K562 (cell line): ENCODE data around the gene ZSCAN22. TPM values are rescaled to one million over a fixed set of nuclear protein-coding genes. Genes with fewer than 3 reads are reported as not detected.

ENCODE experiments used
- ADNP ChIP-seq: fragments of 200-800 bp; sonication (Bioruptor generic); IDR thresholded peaks from 2 replicates; pipeline ENCODE4 v1.6.1; 2016; ENCODE audit warnings: missing genetic modification characterization, missing compliant biosample characterization
- DMBX1 ChIP-seq: fragments of 250-450 bp; sonication (Bioruptor Pico); IDR thresholded peaks from 2 replicates; pipeline ENCODE4 v1.8.0; 2022; ENCODE audit warnings: inconsistent platforms, mild to moderate bottlenecking, moderate library complexity, borderline replicate concordance
- DPF2 ChIP-seq: fragments of 450-650 bp; IDR thresholded peaks from 2 replicates; pipeline ENCODE4 v1.6.1; 2016
- FOXK2 ChIP-seq, 2 experiments: fragments of 450-650 bp; IDR thresholded peaks in 1 of 2; conservative IDR thresholded peaks in 1 of 2; 2 replicates each; pipeline ENCODE4 v1.6.1; 2016; ENCODE audit warnings: low read depth in 2 of 2, mild to moderate bottlenecking in 1 of 2
- GABPA ChIP-seq: fragments of 200-800 bp; sonication (Bioruptor generic); conservative IDR thresholded peaks from 2 replicates; pipeline ENCODE4 v1.6.1; 2016; ENCODE audit warnings: low read depth, missing genetic modification characterization, missing compliant biosample characterization
- GTF2F1 ChIP-seq: IDR thresholded peaks from 2 replicates; pipeline ENCODE4 v1.6.1; 2011; ENCODE audit warnings: low read depth, low read length, improper control_type of control experiment
- JUND ChIP-seq, 2 experiments: IDR thresholded peaks; 2 replicates in 1 of 2; 3 replicates in 1 of 2; pipeline ENCODE4 v1.6.1; 2011; ENCODE audit warnings: borderline replicate concordance in 2 of 2, low read depth in 2 of 2, low read length in 2 of 2, improper control_type of control experiment in 1 of 2, missing biosample characterization in 1 of 2, missing genetic modification characterization in 1 of 2, missing genetic modification reagents in 1 of 2
- KDM1A ChIP-seq, 2 experiments: fragments of 450-650 bp; IDR thresholded peaks; 2 replicates each; pipeline ENCODE4 v1.6.1; 2016; ENCODE audit warnings: mild to moderate bottlenecking in 2 of 2
- KLF1 ChIP-seq: fragments of 450-650 bp; IDR thresholded peaks from 2 replicates; pipeline ENCODE4 v1.6.1; 2016; ENCODE audit warnings: missing genetic modification characterization, missing compliant biosample characterization
- NFXL1 ChIP-seq: fragments of 450-650 bp; formaldehyde crosslinking; IDR thresholded peaks from 2 replicates; pipeline ENCODE4 v1.4.0; 2021; ENCODE audit warnings: mild to moderate bottlenecking
- NR3C1 ChIP-seq: sonication (generic); formaldehyde crosslinking; IDR thresholded peaks from 2 replicates; pipeline ENCODE4 v1.8.1; 2022; ENCODE audit warnings: missing genetic modification reagents
- NR4A1 ChIP-seq, 2 experiments: fragments of 250-450 bp in 1 of 2; fragments of 450-650 bp in 1 of 2; sonication (Bioruptor Pico) in 1 of 2; IDR thresholded peaks; 2 replicates each; pipeline versions ENCODE4 v1.4.0 to v1.6.1; 2016 to 2020; ENCODE audit warnings: mild to moderate bottlenecking in 2 of 2, missing compliant biosample characterization in 1 of 2, missing genetic modification characterization in 1 of 2, moderate library complexity in 1 of 2
- PHF8 ChIP-seq: fragments of 200-600 bp; sonication (generic); IDR thresholded peaks from 2 replicates; pipeline ENCODE4 v1.6.1; 2012; ENCODE audit warnings: mixed run types, mild to moderate bottlenecking, inconsistent platforms, low read length, moderate library complexity, borderline replicate concordance
- POLR2G ChIP-seq: fragments of 200-400 bp; formaldehyde crosslinking; IDR thresholded peaks from 2 replicates; pipeline ENCODE4 v1.6.1; 2017; ENCODE audit warnings: low read depth, mild to moderate bottlenecking, antibody characterized with exemption, low read length, moderate library complexity
- SMAD3 ChIP-seq: fragments of 450-650 bp; formaldehyde crosslinking; conservative IDR thresholded peaks from 2 replicates; pipeline ENCODE4 v1.4.0; 2020; ENCODE audit warnings: mild to moderate bottlenecking
- TFAM ChIP-seq: fragments of 250-450 bp; sonication (Bioruptor Pico); conservative IDR thresholded peaks from 2 replicates; pipeline ENCODE4 v1.5.0; 2021; ENCODE audit warnings: mild to moderate bottlenecking, moderate library complexity
- ZNF23 ChIP-seq: fragments of 250-450 bp; sonication (Bioruptor Pico); IDR thresholded peaks from 2 replicates; pipeline ENCODE4 v1.4.0; 2020; ENCODE audit warnings: mild to moderate bottlenecking
- ZNF449 ChIP-seq: fragments of 250-450 bp; sonication (Bioruptor Pico); IDR thresholded peaks from 2 replicates; pipeline ENCODE4 v1.8.0; 2022; ENCODE audit warnings: moderate library complexity, mild to moderate bottlenecking, inconsistent platforms
- ZNF766 ChIP-seq: fragments of 200-800 bp; sonication (Bioruptor generic); conservative IDR thresholded peaks from 2 replicates; pipeline ENCODE4 v1.6.1; 2016; ENCODE audit warnings: missing genetic modification characterization, missing compliant biosample characterization
- ZNF830 ChIP-seq: fragments of 250-450 bp; sonication (Bioruptor Pico); IDR thresholded peaks from 2 replicates; pipeline ENCODE4 v1.5.0; 2021; ENCODE audit warnings: mild to moderate bottlenecking
- ZSCAN32 ChIP-seq: fragments of 450-650 bp; formaldehyde crosslinking; IDR thresholded peaks from 2 replicates; pipeline ENCODE4 v1.4.0; 2020; ENCODE audit warnings: mild to moderate bottlenecking, moderate library complexity
- polyA plus RNA-seq, 8 experiments: library from polyadenylated mRNA; depleted of rRNA in 4 of 8; stranded (reverse) in 5 of 8; unstranded in 3 of 8; fragments of >200 nt; fragmentation: Nextera tagmentation in 2 of 8; fragmentation: Illumina TruSeq in 1 of 8; extraction: Ambion mirVana in 2 of 8; extraction: Trizol in 1 of 8; gene quantifications; 2 replicates each; pipeline versions ENCODE4 v1.2.1 to v1.2.3, GENCODE V29; 2011 to 2014; ENCODE audit warnings: inconsistent platforms in 1 of 8, missing spikeins in 1 of 8
- total RNA-seq, 7 experiments: library from RNA; depleted of rRNA in 6 of 7; stranded (reverse); fragments of >200 nt in 6 of 7; fragmentation: Illumina TruSeq in 2 of 7; extraction: Trizol in 2 of 7; gene quantifications; 2 replicates each; pipeline versions ENCODE4 v1.2.1 to v1.2.3, GENCODE V29; 2011 to 2021; ENCODE audit warnings: low replicate concordance in 1 of 7
- TF ChIP-seq, protein P1 (sequence below), 3 experiments: fragments of 200-800 bp in 1 of 3; fragments of 250-450 bp in 1 of 3; fragments of 450-650 bp in 1 of 3; sonication (Bioruptor Pico) in 1 of 3; sonication (Bioruptor generic) in 1 of 3; formaldehyde crosslinking in 1 of 3; IDR thresholded peaks; 2 replicates each; pipeline versions ENCODE4 v1.6.1 to v1.8.0; 2016 to 2022; ENCODE audit warnings: mild to moderate bottlenecking in 2 of 3, missing genetic modification characterization in 2 of 3, missing compliant biosample characterization in 1 of 3, moderate library complexity in 1 of 3

Gene ZSCAN22
- total and polyA plus RNA-seq, 9 of the 15 experiments (the other 6 are each of a cell fraction or from before 2014, with no cell fraction given), result 0.98 to 5.3 (median 3.0) TPM

GRCh38 chr19:58305065-58305931, 21.5 kb upstream of the ZSCAN22 start, which contains the start of gene ERVK3-1 (continued):
- peak; percentile 82; the same call in 1 of the 2 replicates for TF ChIP-seq KLF1
- TF ChIP-seq PHF8, result peak; percentile 97
- TF ChIP-seq ZNF830, result no peak
- TF ChIP-seq ZNF23 (CRISPR knock-in tag), result no peak
- TF ChIP-seq ZNF449 (CRISPR knock-in tag), result no peak
- no peak for TF ChIP-seq TFAM (CRISPR knock-in tag)
- TF ChIP-seq POLR2G, result peak; percentile 99
- no peak for TF ChIP-seq NFXL1 (CRISPR knock-in tag)
- no peak for TF ChIP-seq NR4A1 (CRISPR knock-in tag; IDR thresholded peaks at IDR 0.05)
- 0 out of 2 replicates have a peak, but pooled peaks have one; percentile 40 for TF ChIP-seq NR4A1 (tag; IDR thresholded peaks at IDR 0.05)
- TF ChIP-seq GABPA, result peak; percentile 98
- peak; percentile 51; the same call in 1 of the 2 replicates for TF ChIP-seq JUND (IDR thresholded peaks at IDR 0.05; ENCODE audit: borderline replicate concordance, low read depth, low read length)
- peak; percentile 28; the same call in 1 of the 3 replicates for TF ChIP-seq JUND (tag; IDR thresholded peaks at IDR 0.05; ENCODE audit: borderline replicate concordance, low read depth, low read length)
- TF ChIP-seq DPF2, result peak; percentile 13; the same call in 1 of the 2 replicates
- no peak for TF ChIP-seq ZSCAN32
- no peak for TF ChIP-seq GTF2F1
- TF ChIP-seq NR3C1, result no peak
- no peak for TF ChIP-seq DMBX1 (CRISPR knock-in tag)
- no peak for TF ChIP-seq ADNP (tag)
- no peak for TF ChIP-seq SMAD3
- TF ChIP-seq FOXK2 (conservative IDR thresholded peaks at IDR 0.05 in 1 of 2, IDR thresholded peaks at IDR 0.05 in 1 of 2; ENCODE audit: low read depth in 2 of 2), result peak; percentile 56 to 80; a peak in 3 of 4 replicates
- TF ChIP-seq ZNF766 (CRISPR knock-in tag), result peak; percentile 94
- TF ChIP-seq KDM1A (IDR thresholded peaks at IDR 0.05), result peak in 1 of 2 experiments; percentile 14; a peak in 1 of 4 replicates
- TF ChIP-seq, protein P1, sequence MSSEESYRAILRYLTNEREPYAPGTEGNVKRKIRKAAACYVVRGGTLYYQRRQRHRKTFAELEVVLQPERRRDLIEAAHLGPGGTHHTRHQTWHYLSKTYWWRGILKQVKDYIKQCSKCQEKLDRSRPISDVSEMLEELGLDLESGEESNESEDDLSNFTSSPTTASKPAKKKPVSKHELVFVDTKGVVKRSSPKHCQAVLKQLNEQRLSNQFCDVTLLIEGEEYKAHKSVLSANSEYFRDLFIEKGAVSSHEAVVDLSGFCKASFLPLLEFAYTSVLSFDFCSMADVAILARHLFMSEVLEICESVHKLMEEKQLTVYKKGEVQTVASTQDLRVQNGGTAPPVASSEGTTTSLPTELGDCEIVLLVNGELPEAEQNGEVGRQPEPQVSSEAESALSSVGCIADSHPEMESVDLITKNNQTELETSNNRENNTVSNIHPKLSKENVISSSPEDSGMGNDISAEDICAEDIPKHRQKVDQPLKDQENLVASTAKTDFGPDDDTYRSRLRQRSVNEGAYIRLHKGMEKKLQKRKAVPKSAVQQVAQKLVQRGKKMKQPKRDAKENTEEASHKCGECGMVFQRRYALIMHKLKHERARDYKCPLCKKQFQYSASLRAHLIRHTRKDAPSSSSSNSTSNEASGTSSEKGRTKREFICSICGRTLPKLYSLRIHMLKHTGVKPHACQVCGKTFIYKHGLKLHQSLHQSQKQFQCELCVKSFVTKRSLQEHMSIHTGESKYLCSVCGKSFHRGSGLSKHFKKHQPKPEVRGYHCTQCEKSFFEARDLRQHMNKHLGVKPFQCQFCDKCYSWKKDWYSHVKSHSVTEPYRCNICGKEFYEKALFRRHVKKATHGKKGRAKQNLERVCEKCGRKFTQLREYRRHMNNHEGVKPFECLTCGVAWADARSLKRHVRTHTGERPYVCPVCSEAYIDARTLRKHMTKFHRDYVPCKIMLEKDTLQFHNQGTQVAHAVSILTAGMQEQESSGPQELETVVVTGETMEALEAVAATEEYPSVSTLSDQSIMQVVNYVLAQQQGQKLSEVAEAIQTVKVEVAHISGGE (CRISPR knock-in tag; IDR thresholded peaks at IDR 0.05), result peak; percentile 63 to 97 (median 81); a peak in 5 of 6 replicates
